Right lobe of liver (tissue), 6 donors: ENCODE data around the gene BRD4. TPM values are rescaled to one million over a fixed set of nuclear protein-coding genes. Genes with fewer than 3 reads are reported as not detected.

Source experiments
- ATAC-seq, 4 donors: fragments of 200-7000 bp; cut with Tn5 transposase; one replicate each; pipeline ENCODE4 v1.9.1; 2020; ENCODE audit warnings: mild to moderate bottlenecking in 4 of 4, moderate library complexity in 4 of 4
- DNase-seq, 3 donors: peaks; one replicate each; pipeline ENCODE4 v3.0.0-alpha.2; 2020
- H3K27ac ChIP-seq, 3 donors: fragments of 200-600 bp; one replicate each; pipeline ENCODE4 v1.8.0; 2022
- H3K27me3 ChIP-seq, 2 donors: fragments of 200-600 bp; one replicate each; pipeline ENCODE4 v1.8.0; 2022
- H3K36me3 ChIP-seq, 4 donors: fragments of 200-600 bp; sonication (generic) in 1 of 4; one replicate each; pipeline versions ENCODE4 v1.5.1 to v1.8.0; 2017 to 2022; ENCODE audit warnings: control low read depth in 1 of 4
- H3K4me1 ChIP-seq, 4 donors: fragments of 200-600 bp; sonication (generic) in 1 of 4; one replicate each; pipeline versions ENCODE4 v1.5.1 to v1.8.0; 2017 to 2022; ENCODE audit warnings: control low read depth in 1 of 4
- H3K4me3 ChIP-seq, 3 donors: fragments of 200-600 bp; one replicate each; pipeline ENCODE4 v1.8.0; 2022
- H3K9me3 ChIP-seq, 4 donors: fragments of 200-600 bp; sonication (generic) in 1 of 4; one replicate each; pipeline versions ENCODE4 v1.5.1 to v1.8.0; 2017 to 2022; ENCODE audit warnings: control low read depth in 1 of 4
- CTCF ChIP-seq, 4 donors: fragments of 200-600 bp in 3 of 4; fragments of 450-650 bp in 1 of 4; IDR thresholded peaks; one replicate each; pipeline versions ENCODE4 v1.5.1 to v1.8.0; 2016 to 2022; ENCODE audit warnings: antibody characterized with exemption in 4 of 4, mild to moderate bottlenecking in 2 of 4
- POLR2A ChIP-seq: fragments of 450-650 bp; IDR thresholded peaks from one replicate; pipeline ENCODE4 v1.6.1; 2017; ENCODE audit warnings: antibody characterized with exemption, mild to moderate bottlenecking
- WGBS: methylation state at CpG from one replicate; pipeline ENCODE4 v1.1.6; 2018; ENCODE audit warnings: low coverage, low lambda C conversion rate; ENCODE audit not compliant: insufficient coverage; ENCODE audit errors: missing lambda C conversion rate; 5-methylcytosine and 5-hydroxymethylcytosine counted together
- intact Hi-C, 2 donors: fragments of 100-400 bp; cut with DNase I; formaldehyde crosslinking; loops; one replicate each; pipeline versions ENCODE4 v1.11.2 to v1.14.1; 2022
- total RNA-seq, 6 experiments: library from RNA; depleted of rRNA in 2 of 6; stranded (reverse); fragments of >200 nt in 2 of 6; fragmentation: NEBNext Ultra II Directional in 3 of 6; extraction: Animal tissue kit (Norgen Biotek cat#: 25700) in 3 of 6; gene quantifications; one replicate each; pipeline versions ENCODE4 v1.1.0 to v1.2.4, GENCODE V29; 2016 to 2023
- donor health status: DM: no; HTN: yes; CAD: no.
- donor health status: DM: no; HTN: no; CAD: no.
- donor health status: DM: no; HTN: no; CAD: no.
- donor health status: DM: no; HTN: yes; CAD: no.
- donor health status: DM: no; HTN: yes; CAD: no.

Gene BRD4
- total RNA-seq, 6 experiments from 2014 or later: 20.0 to 52.6 (median 40.6) TPM

DNA sequence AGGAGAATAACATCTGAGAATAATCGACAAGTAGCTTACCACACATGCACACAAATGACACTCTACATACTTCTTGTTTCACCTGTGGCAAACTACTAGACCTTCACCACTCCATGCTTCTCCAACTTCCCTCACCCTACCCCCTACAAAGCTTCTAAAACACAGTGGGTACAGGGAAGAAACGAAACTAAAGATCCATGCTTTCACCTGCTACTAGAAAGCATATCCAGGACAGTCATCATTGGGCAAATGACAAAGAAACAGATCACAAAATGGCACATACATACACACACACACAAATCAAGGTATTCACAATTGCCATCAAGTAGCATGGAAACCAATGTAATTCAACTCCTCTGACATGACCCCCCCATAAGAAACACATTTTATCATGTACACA is 10.6 kb downstream of the BRD4 start:
- Histone ChIP-seq H3K36me3 (no peaks in the 10 kb centered on the region), H3K27ac (no peak overlapping the region), H3K9me3 (no peaks in the 10 kb centered on the region), H3K4me3 (no peak overlapping the region), H3K27me3 (no peaks in the 10 kb centered on the region), H3K4me1 (peaks cover 2 to 75% (median 39%) of the 10 kb centered on the region in 4 donors)
- TF ChIP-seq CTCF (IDR thresholded peaks at IDR 0.05): no peak
- TF ChIP-seq POLR2A: no peak
- WGBS: 48% methylated on average over 2 of the region's 2 CpGs
- DNase-seq (no peak), ATAC-seq (no peak)
- intact Hi-C loops: loop anchor here in 1 of 2 donors (10.0 kb wide), 1 partner anchor 57 kb away; no protein-coding TSS in a partner anchor

GRCh38 chr19:15320116-15320515 is 12.2 kb downstream of the BRD4 start:
- ATAC-seq (no peak), DNase-seq (no peak)
- intact Hi-C loops: loop anchor here in 1 of 2 donors (10.0 kb wide), 1 partner anchor 55 kb away; no protein-coding TSS in a partner anchor
- 68% methylated on average over 4 of the region's 4 CpGs for WGBS
- H3K36me3 ChIP-seq: no peaks in the 10 kb centered on the region
- no peaks in the 10 kb centered on the region for H3K9me3 ChIP-seq
- no peak overlapping the region for H3K27ac ChIP-seq
- no peaks in the 10 kb centered on the region for H3K27me3 ChIP-seq
- H3K4me3 ChIP-seq: no peak overlapping the region
- peaks cover 0 to 66% (median 30%) of the 10 kb centered on the region in 4 donors for H3K4me1 ChIP-seq
- TF ChIP-seq CTCF (IDR thresholded peaks at IDR 0.05) (no peak), POLR2A (no peak)

- TF ChIP-seq CTCF (IDR thresholded peaks at IDR 0.05): no peak
- intact Hi-C loops: no loop called here
- no peaks in the 10 kb centered on the region for H3K36me3 ChIP-seq
- WGBS: 41% methylated on average over 5 of the region's 6 CpGs
- no peak overlapping the region for H3K4me3 ChIP-seq
- H3K27me3 ChIP-seq: no peaks in the 10 kb centered on the region
- no peaks in the 10 kb centered on the region for H3K9me3 ChIP-seq
- peaks cover 0 to 61% (median 25%) of the 10 kb centered on the region in 4 donors for H3K4me1 ChIP-seq
- H3K27ac ChIP-seq: no peak overlapping the region
- ATAC-seq: peak in 2 of 4 donors; percentile 36 to 41
- no peak for DNase-seq
Measured at GRCh38 chr19:15318241-15318691, 14.1 kb downstream of the BRD4 start.

DNA sequence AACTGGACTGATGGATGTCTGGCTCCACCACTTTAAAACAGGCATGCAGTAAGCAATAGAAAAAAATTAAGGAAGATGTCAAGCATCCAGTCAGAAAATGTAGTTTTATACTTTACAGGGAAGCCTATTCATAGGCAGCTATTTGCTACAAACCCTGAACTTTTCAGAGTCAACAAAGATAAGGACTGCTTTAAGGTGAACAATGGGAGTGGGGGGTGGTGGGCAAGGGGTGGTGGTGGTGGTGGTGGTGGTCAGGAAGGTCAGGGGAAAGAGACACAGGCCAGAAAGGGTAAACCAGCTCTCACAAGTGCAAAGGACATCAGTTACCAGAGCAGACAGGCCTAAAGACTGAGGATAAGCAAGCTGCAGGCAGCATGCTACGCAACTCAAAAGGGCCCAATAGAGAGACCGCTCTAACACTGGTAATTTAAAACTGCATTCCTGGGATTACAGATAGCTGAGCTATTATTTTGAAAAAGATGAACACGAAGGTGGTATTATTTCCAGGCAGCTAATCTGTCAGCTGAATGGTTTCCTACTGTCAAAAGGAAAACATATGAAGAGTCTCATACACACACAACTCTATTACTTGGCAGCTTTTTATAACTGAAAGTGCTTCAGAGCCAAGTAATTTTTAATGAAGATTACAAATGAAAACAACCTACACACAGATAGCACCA is 14.8 kb downstream of the BRD4 start:
- peak in 1 of 4 donors; percentile 21 for ATAC-seq
- 54% methylated on average over 2 of the region's 3 CpGs for WGBS

More for the DNA sequence above, 14.8 kb downstream of the BRD4 start:
- Histone ChIP-seq H3K27me3 (no peaks in the 10 kb centered on the region), H3K4me3 (no peak overlapping the region), H3K9me3 (no peaks in the 10 kb centered on the region), H3K27ac (no peak overlapping the region), H3K36me3 (no peaks in the 10 kb centered on the region), H3K4me1 (peaks cover 0 to 58% (median 22%) of the 10 kb centered on the region in 4 donors)
- TF ChIP-seq POLR2A (no peak), CTCF (IDR thresholded peaks at IDR 0.05) (no peak)
- intact Hi-C loops: no loop called here
- DNase-seq: no peak
